Astrocyte (in vitro differentiated cells and primary cell): Measurements from ENCODE around the gene TET2. TPM values are rescaled to one million over a fixed set of nuclear protein-coding genes. Genes with fewer than 3 reads are reported as not detected.

Experiments used
- DNase-seq: peaks from one replicate; pipeline ENCODE4 v3.0.0-alpha.2; 2010; ENCODE audit warnings: low read depth
- FAIRE-seq: peaks from 2 replicates; lab custom pipeline; 2011; peaks lifted over from hg19 to GRCh38; lab: Jason Lieb, UNC
- H2AFZ ChIP-seq: 2 replicates; pipeline ENCODE4 v1.6.0; 2012; ENCODE audit warnings: low read depth, low read length, inconsistent platforms
- H3K27ac ChIP-seq: 2 replicates; pipeline ENCODE4 v1.5.1; 2011; ENCODE audit warnings: low read depth, low read length, inconsistent platforms
- H3K27me3 ChIP-seq: 2 replicates; pipeline ENCODE4 v1.6.0; 2011; ENCODE audit warnings: low read length, inconsistent platforms; ENCODE audit not compliant: insufficient read depth
- H3K36me3 ChIP-seq: 2 replicates; pipeline ENCODE4 v1.5.1; 2011; ENCODE audit warnings: low read length, inconsistent platforms; ENCODE audit not compliant: insufficient read depth
- H3K4me1 ChIP-seq: 2 replicates; pipeline ENCODE4 v1.5.1; 2011; ENCODE audit warnings: low read length, inconsistent platforms; ENCODE audit not compliant: insufficient read depth
- H3K4me2 ChIP-seq: 2 replicates; pipeline ENCODE4 v1.6.0; 2012; ENCODE audit warnings: low read length, inconsistent platforms
- H3K4me3 ChIP-seq: 2 replicates; pipeline ENCODE4 v1.5.1; 2011; ENCODE audit warnings: low read depth, mild to moderate bottlenecking, low read length, inconsistent platforms; ENCODE audit not compliant: insufficient read depth
- H3K79me2 ChIP-seq: 2 replicates; pipeline ENCODE4 v1.6.0; 2012; ENCODE audit warnings: mild to moderate bottlenecking, low read length, inconsistent platforms; ENCODE audit not compliant: insufficient read depth
- H3K9ac ChIP-seq: 2 replicates; pipeline ENCODE4 v1.6.0; 2012; ENCODE audit warnings: mild to moderate bottlenecking, low read length, inconsistent platforms
- H3K9me3 ChIP-seq: 2 replicates; pipeline ENCODE4 v1.5.1; 2012; ENCODE audit warnings: low read depth, mild to moderate bottlenecking, low read length, inconsistent platforms; ENCODE audit not compliant: insufficient read depth
- H4K20me1 ChIP-seq: 2 replicates; pipeline ENCODE4 v1.6.0; 2012; ENCODE audit warnings: low read length, inconsistent platforms; ENCODE audit not compliant: insufficient read depth
- H3K27ac Mint-ChIP-seq: one replicate; pipeline ENCODE4 v1.8.0; 2021; ENCODE audit warnings: mild to moderate bottlenecking, mixed read lengths; ENCODE audit not compliant: unreplicated experiment
- H3K27me3 Mint-ChIP-seq: one replicate; pipeline ENCODE4 v1.8.0; 2021; ENCODE audit warnings: low read depth, mixed read lengths; ENCODE audit not compliant: unreplicated experiment
- H3K36me3 Mint-ChIP-seq: one replicate; pipeline ENCODE4 v1.8.0; 2021; ENCODE audit warnings: low read depth, mixed read lengths; ENCODE audit not compliant: unreplicated experiment
- H3K4me1 Mint-ChIP-seq: one replicate; pipeline ENCODE4 v1.8.0; 2021; ENCODE audit warnings: low read depth, mixed read lengths; ENCODE audit not compliant: unreplicated experiment
- H3K4me3 Mint-ChIP-seq: one replicate; pipeline ENCODE4 v1.8.0; 2021; ENCODE audit warnings: mild to moderate bottlenecking, moderate library complexity, mixed read lengths; ENCODE audit not compliant: unreplicated experiment
- H3K9me3 Mint-ChIP-seq: one replicate; pipeline ENCODE4 v1.8.0; 2021; ENCODE audit warnings: mild to moderate bottlenecking, mixed read lengths; ENCODE audit not compliant: unreplicated experiment
- EZH2 ChIP-seq: IDR thresholded peaks from 2 replicates; pipeline ENCODE4 v1.6.1; 2012; ENCODE audit warnings: mild to moderate bottlenecking, low read length, inconsistent platforms; ENCODE audit not compliant: insufficient read depth
- total RNA-seq: library from RNA; stranded (reverse); gene quantifications from 2 replicates; pipeline ENCODE4 v1.2.1, GENCODE V29; 2021
- TF ChIP-seq, protein P1 (sequence below): IDR thresholded peaks from 2 replicates; pipeline ENCODE4 v1.5.1; 2011; ENCODE audit warnings: low read depth, mild to moderate bottlenecking, inconsistent platforms, low read length, moderate library complexity; ENCODE audit not compliant: insufficient read depth

The TET2 gene
- total RNA-seq, 1 donor from 2014 or later, result 15.7 TPM

DNA sequence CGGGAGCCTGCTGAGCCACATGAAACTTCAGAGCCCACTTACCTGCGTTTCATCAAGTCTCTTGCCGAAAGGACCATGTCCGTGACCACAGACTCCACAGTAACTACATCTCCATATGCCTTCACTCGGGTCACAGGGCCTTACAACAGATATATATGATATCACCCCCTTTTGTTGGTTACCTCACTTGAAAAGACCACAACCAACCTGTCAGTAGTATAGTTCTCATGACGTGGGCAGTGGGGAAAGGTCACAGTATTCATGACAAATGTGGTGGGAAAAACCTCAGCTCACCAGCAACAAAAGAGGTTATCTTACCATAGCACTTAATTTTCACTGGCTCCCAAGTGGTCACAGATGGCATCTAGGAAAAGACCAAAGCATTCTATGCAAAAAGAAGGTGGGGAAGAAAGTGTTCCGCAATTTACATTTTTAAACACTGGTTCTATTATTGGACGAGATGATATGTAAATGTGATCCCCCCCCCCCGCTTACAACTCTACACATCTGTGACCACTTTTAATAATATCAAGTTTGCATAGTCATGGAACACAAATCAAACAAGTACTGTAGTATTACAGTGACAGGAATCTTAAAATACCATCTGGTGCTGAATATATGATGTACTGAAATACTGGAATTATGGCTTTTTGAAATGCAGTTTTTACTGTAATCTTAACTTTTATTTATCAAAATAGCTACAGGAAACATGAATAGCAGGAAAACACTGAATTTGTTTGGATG is 129.9 kb downstream of the TET2 start:
- H3K27me3 ChIP-seq, result no peaks in the 10 kb centered on the region
- H3K27ac Mint-ChIP-seq, result no peak overlapping the region
- no peak overlapping the region for H3K9ac ChIP-seq
- no peaks in the 10 kb centered on the region for H3K79me2 ChIP-seq
- no peaks in the 10 kb centered on the region for H3K9me3 Mint-ChIP-seq
- H3K36me3 Mint-ChIP-seq, result peaks cover 21% of the 10 kb centered on the region
- DNase-seq (no peak), FAIRE-seq (no peak)
- peaks cover 12% of the 10 kb centered on the region for H3K4me1 ChIP-seq
- H3K4me1 Mint-ChIP-seq, result peaks cover 9% of the 10 kb centered on the region
- peaks cover 22% of the 10 kb centered on the region for H3K36me3 ChIP-seq
- H4K20me1 ChIP-seq, result peaks cover 3% of the 10 kb centered on the region
- no peak overlapping the region for H3K27ac ChIP-seq
- no peak overlapping the region for H3K4me3 ChIP-seq
- H3K27me3 Mint-ChIP-seq, result no peaks in the 10 kb centered on the region
- TF ChIP-seq, protein P1, sequence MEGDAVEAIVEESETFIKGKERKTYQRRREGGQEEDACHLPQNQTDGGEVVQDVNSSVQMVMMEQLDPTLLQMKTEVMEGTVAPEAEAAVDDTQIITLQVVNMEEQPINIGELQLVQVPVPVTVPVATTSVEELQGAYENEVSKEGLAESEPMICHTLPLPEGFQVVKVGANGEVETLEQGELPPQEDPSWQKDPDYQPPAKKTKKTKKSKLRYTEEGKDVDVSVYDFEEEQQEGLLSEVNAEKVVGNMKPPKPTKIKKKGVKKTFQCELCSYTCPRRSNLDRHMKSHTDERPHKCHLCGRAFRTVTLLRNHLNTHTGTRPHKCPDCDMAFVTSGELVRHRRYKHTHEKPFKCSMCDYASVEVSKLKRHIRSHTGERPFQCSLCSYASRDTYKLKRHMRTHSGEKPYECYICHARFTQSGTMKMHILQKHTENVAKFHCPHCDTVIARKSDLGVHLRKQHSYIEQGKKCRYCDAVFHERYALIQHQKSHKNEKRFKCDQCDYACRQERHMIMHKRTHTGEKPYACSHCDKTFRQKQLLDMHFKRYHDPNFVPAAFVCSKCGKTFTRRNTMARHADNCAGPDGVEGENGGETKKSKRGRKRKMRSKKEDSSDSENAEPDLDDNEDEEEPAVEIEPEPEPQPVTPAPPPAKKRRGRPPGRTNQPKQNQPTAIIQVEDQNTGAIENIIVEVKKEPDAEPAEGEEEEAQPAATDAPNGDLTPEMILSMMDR, result no peak
- no peak overlapping the region for H3K4me3 Mint-ChIP-seq
- H3K9me3 ChIP-seq, result no peaks in the 10 kb centered on the region
- no peak overlapping the region for H3K4me2 ChIP-seq
- no peak overlapping the region for H2AFZ ChIP-seq

DNA sequence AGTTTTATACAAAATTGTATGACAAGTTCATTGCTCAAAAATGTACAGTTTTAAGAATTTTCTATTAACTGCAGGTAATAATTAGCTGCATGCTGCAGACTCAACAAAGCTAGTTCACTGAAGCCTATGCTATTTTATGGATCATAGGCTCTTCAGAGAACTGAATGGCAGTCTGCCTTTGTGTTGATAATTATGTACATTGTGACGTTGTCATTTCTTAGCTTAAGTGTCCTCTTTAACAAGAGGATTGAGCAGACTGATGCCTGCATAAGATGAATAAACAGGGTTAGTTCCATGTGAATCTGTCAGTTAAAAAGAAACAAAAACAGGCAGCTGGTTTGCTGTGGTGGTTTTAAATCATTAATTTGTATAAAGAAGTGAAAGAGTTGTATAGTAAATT is 131.0 kb downstream of the TET2 start:
- no peak overlapping the region for H3K9ac ChIP-seq
- H3K4me3 ChIP-seq, result no peak overlapping the region
- H3K27me3 Mint-ChIP-seq, result no peaks in the 10 kb centered on the region
- no peak overlapping the region for H3K27ac Mint-ChIP-seq
- no peak overlapping the region for H2AFZ ChIP-seq
- no peaks in the 10 kb centered on the region for H3K9me3 Mint-ChIP-seq
- TF ChIP-seq, protein P1, result no peak
- TF ChIP-seq EZH2, result no peak
- H4K20me1 ChIP-seq, result peaks cover 3% of the 10 kb centered on the region
- H3K4me1 Mint-ChIP-seq, result peaks cover 9% of the 10 kb centered on the region
- H3K27ac ChIP-seq, result no peak overlapping the region
- H3K9me3 ChIP-seq, result no peaks in the 10 kb centered on the region
- FAIRE-seq (no peak), DNase-seq (no peak)
- H3K36me3 ChIP-seq, result peaks cover 14% of the 10 kb centered on the region
- no peaks in the 10 kb centered on the region for H3K79me2 ChIP-seq
- H3K36me3 Mint-ChIP-seq, result peaks cover 15% of the 10 kb centered on the region
- H3K4me2 ChIP-seq, result no peak overlapping the region
- peaks cover 12% of the 10 kb centered on the region for H3K4me1 ChIP-seq
- H3K4me3 Mint-ChIP-seq, result no peak overlapping the region
- H3K27me3 ChIP-seq, result no peaks in the 10 kb centered on the region

DNA sequence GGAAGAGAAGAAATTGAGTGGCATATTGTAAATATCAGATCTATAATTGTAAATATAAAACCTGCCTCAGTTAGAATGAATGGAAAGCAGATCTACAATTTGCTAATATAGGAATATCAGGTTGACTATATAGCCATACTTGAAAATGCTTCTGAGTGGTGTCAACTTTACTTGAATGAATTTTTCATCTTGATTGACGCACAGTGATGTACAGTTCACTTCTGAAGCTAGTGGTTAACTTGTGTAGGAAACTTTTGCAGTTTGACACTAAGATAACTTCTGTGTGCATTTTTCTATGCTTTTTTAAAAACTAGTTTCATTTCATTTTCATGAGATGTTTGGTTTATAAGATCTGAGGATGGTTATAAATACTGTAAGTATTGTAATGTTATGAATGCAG is 132.6 kb downstream of the TET2 start:
- H3K9me3 ChIP-seq, result no peaks in the 10 kb centered on the region
- FAIRE-seq (no peak), DNase-seq (no peak)
- Mint-ChIP-seq H3K27me3 (no peaks in the 10 kb centered on the region), H3K27ac (no peak overlapping the region), H3K9me3 (no peaks in the 10 kb centered on the region), H3K36me3 (peaks cover 15% of the 10 kb centered on the region), H3K4me3 (no peak overlapping the region), H3K4me1 (peaks cover 13% of the 10 kb centered on the region)
- H2AFZ ChIP-seq, result no peak overlapping the region
- H3K79me2 ChIP-seq, result no peaks in the 10 kb centered on the region
- peaks cover 3% of the 10 kb centered on the region for H4K20me1 ChIP-seq
- H3K27me3 ChIP-seq, result no peaks in the 10 kb centered on the region
- H3K4me3 ChIP-seq, result no peak overlapping the region
- H3K9ac ChIP-seq, result no peak overlapping the region
- no peak overlapping the region for H3K4me2 ChIP-seq
- no peak for TF ChIP-seq EZH2
- TF ChIP-seq, protein P1, result no peak
- no peak overlapping the region for H3K27ac ChIP-seq
- peaks cover 12% of the 10 kb centered on the region for H3K36me3 ChIP-seq
- peaks cover 16% of the 10 kb centered on the region for H3K4me1 ChIP-seq
